CD4-positive, alpha-beta T cell (primary cell): ENCODE results near the gene PEX5. TPM values are rescaled to one million over a fixed set of nuclear protein-coding genes. Genes with fewer than 3 reads are reported as not detected.

Experiments
- ATAC-seq: fragments of 200-7000 bp; cut with Tn5 transposase; one replicate; pipeline ENCODE4 v1.10.0; 2022; ENCODE audit warnings: mild to moderate bottlenecking; ENCODE audit not compliant: poor library complexity
- CTCF ChIA-PET: fragments of 350-600 bp; sonication (Branson Sonifier 250); formaldehyde crosslinking; loops from one replicate; lab custom pipeline; 2021; ENCODE audit warnings: antibody characterized with exemption, inconsistent platforms; lab: Charles Lee
- POLR2A ChIA-PET: fragments of 350-600 bp; sonication (Branson Sonifier 250); formaldehyde crosslinking; loops from one replicate; lab custom pipeline; 2021; ENCODE audit warnings: antibody characterized with exemption, inconsistent platforms; lab: Charles Lee
- DNase-seq, 14 experiments: peaks; one replicate each; pipeline ENCODE4 v3.0.0-alpha.2; 2013 to 2020; ENCODE audit warnings: mixed read lengths in 2 of 14
- H3K27ac ChIP-seq, 2 donors: one replicate each; pipeline versions ENCODE4 v1.5.1 to v1.7.0; 2013; ENCODE audit warnings: low read length in 2 of 2, low read depth in 1 of 2, mild to moderate bottlenecking in 1 of 2
- H3K27me3 ChIP-seq, 2 experiments: 1 replicate in 1 of 2; 2 replicates in 1 of 2; pipeline versions ENCODE4 v1.6.1 to v1.7.0; 2013; ENCODE audit warnings: low read length in 2 of 2, control low read depth in 1 of 2, mild to moderate bottlenecking in 1 of 2, moderate library complexity in 1 of 2; ENCODE audit not compliant: insufficient read depth in 2 of 2, control insufficient read depth in 1 of 2
- H3K36me3 ChIP-seq: one replicate; pipeline ENCODE4 v1.6.1; 2013; ENCODE audit warnings: low read length, control low read depth; ENCODE audit not compliant: insufficient read depth
- H3K4me1 ChIP-seq: one replicate; pipeline ENCODE4 v1.6.1; 2013; ENCODE audit warnings: low read length, control low read depth; ENCODE audit not compliant: insufficient read depth
- H3K4me3 ChIP-seq: one replicate; pipeline ENCODE4 v1.5.1; 2013; ENCODE audit warnings: mild to moderate bottlenecking, low read length, moderate library complexity
- H3K9me3 ChIP-seq, 2 experiments: 1 replicate in 1 of 2; 2 replicates in 1 of 2; pipeline versions ENCODE4 v1.6.1 to v1.7.0; 2013; ENCODE audit warnings: low read length in 2 of 2, mild to moderate bottlenecking in 2 of 2, control low read depth in 1 of 2, moderate library complexity in 1 of 2; ENCODE audit not compliant: control insufficient read depth in 1 of 2, insufficient read depth in 1 of 2
- H3K27ac Mint-ChIP-seq: one replicate; pipeline ENCODE4 v1.8.0; 2020; ENCODE audit warnings: mixed read lengths
- H3K27me3 Mint-ChIP-seq: one replicate; pipeline ENCODE4 v1.8.0; 2021; ENCODE audit warnings: mixed read lengths
- H3K36me3 Mint-ChIP-seq: one replicate; pipeline ENCODE4 v1.8.0; 2021; ENCODE audit warnings: low read depth, mixed read lengths
- H3K4me1 Mint-ChIP-seq: one replicate; pipeline ENCODE4 v1.8.0; 2021; ENCODE audit warnings: low read depth, mixed read lengths
- H3K4me3 Mint-ChIP-seq: one replicate; pipeline ENCODE4 v1.8.0; 2020; ENCODE audit warnings: mild to moderate bottlenecking, mixed read lengths
- H3K9me3 Mint-ChIP-seq: one replicate; pipeline ENCODE4 v1.8.0; 2020; ENCODE audit warnings: mixed read lengths
- intact Hi-C, 2 experiments: fragments of 100-400 bp; cut with DNase I in 1 of 2; cut with micrococcal nuclease in 1 of 2; formaldehyde crosslinking; loops; one replicate each; pipeline versions ENCODE4 v1.15.1 to v1.9.0; 2023 to 2025; cut with DNase I, micrococcal nuclease
- total RNA-seq, 174 experiments: library from RNA in 2 of 174; stranded (reverse) in 2 of 174; gene quantifications; one replicate each; pipeline ENCODE4 v1.2.3 and lab custom pipeline; 2021 to 2026
- TF ChIP-seq, protein P1 (sequence below): fragments of 200-600 bp; IDR thresholded peaks from one replicate; pipeline ENCODE4 v1.8.0; 2022; ENCODE audit warnings: antibody characterized with exemption, mild to moderate bottlenecking

Gene PEX5
- total RNA-seq, 2 experiments from 2014 or later: 22.9 TPM

GRCh38 chr12:7197841-7198240 is 8.4 kb downstream of the PEX5 start:
- peaks cover 55% of the 10 kb centered on the region for H3K36me3 Mint-ChIP-seq
- H3K9me3 Mint-ChIP-seq: no peaks in the 10 kb centered on the region
- ATAC-seq (no peak), DNase-seq (no peak)
- ChIA-PET POLR2A (interaction anchor here (0.9 kb wide), 1 partner anchor 8 kb away, joined by 3 read pairs; the partner anchor contains the start of gene PEX5), CTCF (no interaction called here)
- TF ChIP-seq, protein P1, sequence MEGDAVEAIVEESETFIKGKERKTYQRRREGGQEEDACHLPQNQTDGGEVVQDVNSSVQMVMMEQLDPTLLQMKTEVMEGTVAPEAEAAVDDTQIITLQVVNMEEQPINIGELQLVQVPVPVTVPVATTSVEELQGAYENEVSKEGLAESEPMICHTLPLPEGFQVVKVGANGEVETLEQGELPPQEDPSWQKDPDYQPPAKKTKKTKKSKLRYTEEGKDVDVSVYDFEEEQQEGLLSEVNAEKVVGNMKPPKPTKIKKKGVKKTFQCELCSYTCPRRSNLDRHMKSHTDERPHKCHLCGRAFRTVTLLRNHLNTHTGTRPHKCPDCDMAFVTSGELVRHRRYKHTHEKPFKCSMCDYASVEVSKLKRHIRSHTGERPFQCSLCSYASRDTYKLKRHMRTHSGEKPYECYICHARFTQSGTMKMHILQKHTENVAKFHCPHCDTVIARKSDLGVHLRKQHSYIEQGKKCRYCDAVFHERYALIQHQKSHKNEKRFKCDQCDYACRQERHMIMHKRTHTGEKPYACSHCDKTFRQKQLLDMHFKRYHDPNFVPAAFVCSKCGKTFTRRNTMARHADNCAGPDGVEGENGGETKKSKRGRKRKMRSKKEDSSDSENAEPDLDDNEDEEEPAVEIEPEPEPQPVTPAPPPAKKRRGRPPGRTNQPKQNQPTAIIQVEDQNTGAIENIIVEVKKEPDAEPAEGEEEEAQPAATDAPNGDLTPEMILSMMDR: no peak
- intact Hi-C loops: loop anchor here in 1 of 2 experiments (10.0 kb wide), 2 partner anchors 293 to 827 kb away; partner anchors contain the start of gene LRRC23
- no peak overlapping the region for H3K4me3 ChIP-seq
- H3K27ac Mint-ChIP-seq: no peak overlapping the region
- no peaks in the 10 kb centered on the region for H3K27me3 ChIP-seq
- no peaks in the 10 kb centered on the region for H3K27me3 Mint-ChIP-seq
- H3K4me3 Mint-ChIP-seq: no peak overlapping the region
- H3K9me3 ChIP-seq: no peaks in the 10 kb centered on the region
- H3K36me3 ChIP-seq: peaks cover 25% of the 10 kb centered on the region
- no peaks in the 10 kb centered on the region for H3K4me1 ChIP-seq
- H3K27ac ChIP-seq: no peak overlapping the region
- H3K4me1 Mint-ChIP-seq: peaks cover 24% of the 10 kb centered on the region

DNA sequence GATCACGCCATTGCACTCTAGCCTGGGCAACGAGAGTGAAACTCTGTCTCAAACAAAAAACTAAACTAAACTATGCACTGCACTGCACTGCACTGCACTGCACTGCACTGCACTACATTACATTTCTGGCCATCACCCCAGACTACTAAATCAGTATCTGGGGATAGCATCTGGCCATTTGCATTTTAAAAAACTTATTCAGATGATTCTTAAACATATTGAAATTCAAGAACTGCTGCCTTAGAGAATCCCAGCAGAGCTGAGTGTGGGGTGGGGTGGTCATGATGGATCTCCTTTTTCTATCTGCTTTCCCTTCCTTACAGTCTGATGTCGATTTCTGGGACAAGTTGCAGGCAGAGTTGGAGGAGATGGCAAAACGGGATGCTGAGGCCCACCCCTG is 13.6 kb downstream of the PEX5 start:
- ChIA-PET POLR2A (no interaction called here), CTCF (no interaction called here)
- H3K27ac ChIP-seq: no peak overlapping the region
- intact Hi-C loops: no loop called here
- DNase-seq (no peak), ATAC-seq (no peak)
- peaks cover 50% of the 10 kb centered on the region for H3K36me3 ChIP-seq
- H3K27me3 Mint-ChIP-seq: no peaks in the 10 kb centered on the region
- H3K4me1 ChIP-seq: no peaks in the 10 kb centered on the region
- H3K4me1 Mint-ChIP-seq: no peaks in the 10 kb centered on the region
- H3K36me3 Mint-ChIP-seq: peaks cover 83% of the 10 kb centered on the region
- no peaks in the 10 kb centered on the region for H3K9me3 Mint-ChIP-seq
- H3K9me3 ChIP-seq: no peaks in the 10 kb centered on the region
- no peak overlapping the region for H3K27ac Mint-ChIP-seq
- TF ChIP-seq, protein P1: no peak
- no peaks in the 10 kb centered on the region for H3K27me3 ChIP-seq
- no peak overlapping the region for H3K4me3 Mint-ChIP-seq
- H3K4me3 ChIP-seq: no peak overlapping the region

GRCh38 chr12:7205091-7205490 is 15.6 kb downstream of the PEX5 start:
- peaks cover 96% of the 10 kb centered on the region for H3K36me3 Mint-ChIP-seq

More at GRCh38 chr12:7205091-7205490, 15.6 kb downstream of the PEX5 start:
- DNase-seq: no peak
- Histone ChIP-seq H3K36me3 (peaks cover 70% of the 10 kb centered on the region), H3K4me1 (no peaks in the 10 kb centered on the region), H3K4me3 (no peak overlapping the region), H3K9me3 (peaks cover 0 to 6% of the 10 kb centered on the region in 2 experiments), H3K27me3 (no peaks in the 10 kb centered on the region), H3K27ac (no peak overlapping the region)
- H3K27me3 Mint-ChIP-seq: no peaks in the 10 kb centered on the region
- POLR2A ChIA-PET: no interaction called here
- no peaks in the 10 kb centered on the region for H3K4me1 Mint-ChIP-seq
- CTCF ChIA-PET: no interaction called here
- intact Hi-C loops: no loop called here
- TF ChIP-seq, protein P1: no peak
- H3K4me3 Mint-ChIP-seq: no peak overlapping the region
- no peak overlapping the region for H3K27ac Mint-ChIP-seq
- H3K9me3 Mint-ChIP-seq: peaks cover 3% of the 10 kb centered on the region
- ATAC-seq: no peak
